ENCODE measurements around the gene SRP9. TPM values are rescaled to one million over a fixed set of nuclear protein-coding genes. Genes with fewer than 3 reads are reported as not detected.

SRP9 gene
- total RNA-seq, 1 donor from 2014 or later, result 480 TPM

GRCh38 chr1:225737161-225737560 is 40.5 kb upstream of the SRP9 start:
- no peak for DNase-seq (ENCODE audit: low read depth, low spot score)
- Mint-ChIP-seq H3K9me3 (no peaks in the 10 kb centered on the region), H3K4me3 (no peak overlapping the region), H3K4me1 (no peaks in the 10 kb centered on the region), H3K36me3 (ENCODE audit: low read depth) (no peaks in the 10 kb centered on the region), H3K27ac (ENCODE audit: unreplicated experiment) (no peak overlapping the region), H3K27me3 (ENCODE audit: low read depth) (no peaks in the 10 kb centered on the region)
- TF ChIP-seq CTCF (conservative IDR thresholded peaks at IDR 0.05), result no peak

GRCh38 chr1:225737866-225738265 is 39.8 kb upstream of the SRP9 start:
- no peaks in the 10 kb centered on the region for H3K9me3 Mint-ChIP-seq
- H3K27ac Mint-ChIP-seq (ENCODE audit: unreplicated experiment), result no peak overlapping the region
- no peaks in the 10 kb centered on the region for H3K27me3 Mint-ChIP-seq (ENCODE audit: low read depth)
- H3K36me3 Mint-ChIP-seq (ENCODE audit: low read depth), result no peaks in the 10 kb centered on the region
- no peaks in the 10 kb centered on the region for H3K4me1 Mint-ChIP-seq
- TF ChIP-seq CTCF (conservative IDR thresholded peaks at IDR 0.05), result no peak
- no peak overlapping the region for H3K4me3 Mint-ChIP-seq
- no peak for DNase-seq (ENCODE audit: low read depth, low spot score)

GRCh38 chr1:225738763-225739162 is 38.9 kb upstream of the SRP9 start:
- H3K36me3 Mint-ChIP-seq (ENCODE audit: low read depth), result no peaks in the 10 kb centered on the region
- no peak overlapping the region for H3K4me3 Mint-ChIP-seq
- DNase-seq (ENCODE audit: low read depth, low spot score), result no peak
- no peaks in the 10 kb centered on the region for H3K9me3 Mint-ChIP-seq
- no peaks in the 10 kb centered on the region for H3K4me1 Mint-ChIP-seq
- H3K27me3 Mint-ChIP-seq (ENCODE audit: low read depth), result no peaks in the 10 kb centered on the region
- H3K27ac Mint-ChIP-seq (ENCODE audit: unreplicated experiment), result no peak overlapping the region
- no peak for TF ChIP-seq CTCF (conservative IDR thresholded peaks at IDR 0.05)

- no peaks in the 10 kb centered on the region for H3K27me3 Mint-ChIP-seq (ENCODE audit: low read depth)
- H3K27ac Mint-ChIP-seq (ENCODE audit: unreplicated experiment), result peak overlapping the region; percentile 47
- H3K9me3 Mint-ChIP-seq, result no peaks in the 10 kb centered on the region
- no peak for DNase-seq (ENCODE audit: low read depth, low spot score)
- no peak for TF ChIP-seq CTCF (conservative IDR thresholded peaks at IDR 0.05)
- H3K4me3 Mint-ChIP-seq, result no peak overlapping the region
- no peaks in the 10 kb centered on the region for H3K36me3 Mint-ChIP-seq (ENCODE audit: low read depth)
- no peaks in the 10 kb centered on the region for H3K4me1 Mint-ChIP-seq
Observed at GRCh38 chr1:225739542-225740107, 38.0 kb upstream of the SRP9 start.

- Mint-ChIP-seq H3K27me3 (ENCODE audit: low read depth) (no peaks in the 10 kb centered on the region), H3K4me3 (no peak overlapping the region), H3K27ac (ENCODE audit: unreplicated experiment) (no peak overlapping the region), H3K4me1 (peaks cover 5% of the 10 kb centered on the region), H3K9me3 (no peaks in the 10 kb centered on the region), H3K36me3 (ENCODE audit: low read depth) (no peaks in the 10 kb centered on the region)
- no peak for DNase-seq (ENCODE audit: low read depth, low spot score)
- no peak for TF ChIP-seq CTCF (conservative IDR thresholded peaks at IDR 0.05)
Observed at GRCh38 chr1:225744745-225745144, 32.9 kb upstream of the SRP9 start.
